ENCODE results near the gene IFNG. TPM values are rescaled to one million over a fixed set of nuclear protein-coding genes. Genes with fewer than 3 reads are reported as not detected.

The IFNG gene
- total and polyA plus RNA-seq, 2 experiments from 2014 or later: not detected

GRCh38 chr12:68121143-68121542 is 38.4 kb downstream of the IFNG start:
- Histone ChIP-seq H3K4me1 (ENCODE audit: insufficient read depth) (no peaks in the 10 kb centered on the region), H2AFZ (no peak overlapping the region), H3K79me2 (no peaks in the 10 kb centered on the region), H3K27ac (no peak overlapping the region), H3K9me3 (ENCODE audit: low read depth) (no peaks in the 10 kb centered on the region), H3K4me3 (no peak overlapping the region), H4K20me1 (ENCODE audit: insufficient read depth, poor library complexity, severe bottlenecking) (no peaks in the 10 kb centered on the region), H3K9me2 (replicated peaks; ENCODE audit: insufficient read depth) (no peaks in the 10 kb centered on the region), H3K27me3 (no peaks in the 10 kb centered on the region), H3K4me2 (no peak overlapping the region), H3K36me3 (replicated peaks; ENCODE audit: insufficient read depth, low read depth) (no peaks in the 10 kb centered on the region)
- no peak for TF ChIP-seq EZH2phosphoT487 (IDR thresholded peaks at IDR 0.05; ENCODE audit: low read depth, severe bottlenecking, unreplicated experiment)
- TF ChIP-seq EZH2 (IDR thresholded peaks at IDR 0.05; ENCODE audit: borderline replicate concordance): no peak
- TF ChIP-seq CTCF (IDR thresholded peaks at IDR 0.05; ENCODE audit: poor library complexity): no peak
- DNase-seq (ENCODE audit: low spot score): no peak
- WGBS (ENCODE audit: low lambda C conversion rate, missing lambda C conversion rate): 100% methylated on average over 1 of the region's 1 CpG

- H3K79me2 ChIP-seq: no peaks in the 10 kb centered on the region
- H3K27me3 ChIP-seq: no peaks in the 10 kb centered on the region
- no peak overlapping the region for H3K4me2 ChIP-seq
- H3K36me3 ChIP-seq (replicated peaks; ENCODE audit: insufficient read depth, low read depth): no peaks in the 10 kb centered on the region
- H4K20me1 ChIP-seq (ENCODE audit: insufficient read depth, poor library complexity, severe bottlenecking): no peaks in the 10 kb centered on the region
- H3K9me2 ChIP-seq (replicated peaks; ENCODE audit: insufficient read depth): no peaks in the 10 kb centered on the region
- H3K4me3 ChIP-seq: no peak overlapping the region
- no peaks in the 10 kb centered on the region for H3K4me1 ChIP-seq (ENCODE audit: insufficient read depth)
- WGBS (ENCODE audit: low lambda C conversion rate, missing lambda C conversion rate): 81% methylated on average over 4 of the region's 4 CpGs
- H3K9me3 ChIP-seq (ENCODE audit: low read depth): no peaks in the 10 kb centered on the region
- no peak overlapping the region for H2AFZ ChIP-seq
- no peak for TF ChIP-seq EZH2 (IDR thresholded peaks at IDR 0.05; ENCODE audit: borderline replicate concordance)
- TF ChIP-seq CTCF (IDR thresholded peaks at IDR 0.05; ENCODE audit: poor library complexity): no peak
- no peak for TF ChIP-seq EZH2phosphoT487 (IDR thresholded peaks at IDR 0.05; ENCODE audit: low read depth, severe bottlenecking, unreplicated experiment)
- DNase-seq (ENCODE audit: low spot score): no peak
- no peak overlapping the region for H3K27ac ChIP-seq
Measured at GRCh38 chr12:68119724-68120211, 39.8 kb downstream of the IFNG start.

- WGBS (ENCODE audit: low lambda C conversion rate, missing lambda C conversion rate): 85% methylated on average over 1 of the region's 1 CpG
- no peaks in the 10 kb centered on the region for H3K9me3 ChIP-seq (ENCODE audit: low read depth)
- H4K20me1 ChIP-seq (ENCODE audit: insufficient read depth, poor library complexity, severe bottlenecking): no peaks in the 10 kb centered on the region
- no peaks in the 10 kb centered on the region for H3K27me3 ChIP-seq
- H3K79me2 ChIP-seq: no peaks in the 10 kb centered on the region
- no peaks in the 10 kb centered on the region for H3K9me2 ChIP-seq (replicated peaks; ENCODE audit: insufficient read depth)
- H3K27ac ChIP-seq: no peak overlapping the region
- H3K4me1 ChIP-seq (ENCODE audit: insufficient read depth): no peaks in the 10 kb centered on the region
- no peak overlapping the region for H3K4me3 ChIP-seq
- no peak overlapping the region for H3K4me2 ChIP-seq
- H2AFZ ChIP-seq: no peak overlapping the region
- no peak for DNase-seq (ENCODE audit: low spot score)
- no peaks in the 10 kb centered on the region for H3K36me3 ChIP-seq (replicated peaks; ENCODE audit: insufficient read depth, low read depth)
- no peak for TF ChIP-seq CTCF (IDR thresholded peaks at IDR 0.05; ENCODE audit: poor library complexity)
Measured at GRCh38 chr12:68119250-68119649, 40.3 kb downstream of the IFNG start.

Data from hepatocyte (in vitro differentiated cells).